Midbrain (tissue), 1 donor: ENCODE measurements around the gene PIK3R5.
"Not testable (repeated sequence)": the region's sequence is repeated elsewhere in the genome, so short reads cannot be mapped to it uniquely, and the experiment has no call there.

Source experiments
- DNase-seq: peaks from one replicate; lab custom pipeline; 2025; lab: John Stamatoyannopoulos, UW

PIK3R5 gene

DNA sequence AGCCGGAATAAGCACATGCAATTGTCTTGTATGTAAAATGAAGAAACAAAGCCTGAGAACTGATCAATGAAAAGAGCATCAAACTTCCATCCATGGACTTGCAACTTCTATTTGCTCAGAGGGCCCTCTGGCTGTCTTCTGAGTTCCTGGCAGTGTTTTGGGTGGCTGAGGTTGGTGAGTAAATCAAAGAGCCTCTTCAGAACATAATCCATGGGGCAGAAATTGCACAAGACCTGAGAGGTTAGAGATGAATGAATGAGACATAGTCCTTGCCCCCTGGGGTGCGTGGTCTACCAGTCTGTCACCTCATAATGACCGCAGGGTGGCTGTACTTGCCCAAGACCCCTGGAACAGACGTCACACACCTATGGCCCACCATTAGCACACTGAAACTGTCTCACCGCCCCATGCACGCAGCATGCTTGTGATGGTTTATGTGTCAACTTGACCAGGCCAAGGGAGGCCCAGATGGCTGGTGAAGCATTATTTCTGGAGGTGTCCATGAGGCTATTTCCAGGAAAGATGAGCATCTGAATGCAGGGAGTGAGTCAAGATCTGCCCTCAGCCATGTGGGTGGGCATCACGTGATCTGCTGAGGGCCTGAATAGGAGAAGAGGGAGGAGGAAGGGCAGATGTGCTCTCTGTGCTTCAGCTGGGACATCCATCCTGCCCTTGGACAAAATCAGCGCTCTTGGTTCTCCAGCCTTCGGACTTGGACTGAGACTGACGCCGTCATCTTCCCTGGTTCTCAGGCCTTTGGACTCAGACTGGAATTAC, 106.3 kb downstream of the PIK3R5 start:
- no peak for DNase-seq

DNA sequence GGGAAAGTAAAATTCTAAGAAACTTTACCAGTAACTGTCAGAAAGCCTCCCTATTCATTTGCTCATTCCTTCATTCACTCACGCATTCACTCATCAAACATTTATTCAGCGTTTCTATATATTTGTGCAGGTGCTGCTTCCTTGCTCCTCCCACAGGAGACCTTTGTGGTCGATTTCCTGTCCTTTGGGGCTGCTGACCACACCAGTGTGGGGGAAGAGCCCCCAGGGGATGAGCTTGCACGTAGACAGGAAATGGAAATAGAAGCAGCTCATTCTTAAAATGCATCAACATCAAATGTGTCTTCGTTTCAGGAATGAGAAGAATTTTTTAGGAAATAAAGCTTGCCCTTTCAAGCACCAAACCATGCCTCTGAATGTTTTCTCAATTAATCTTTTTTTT, 107.6 kb downstream of the PIK3R5 start:
- no peak for DNase-seq

- DNase-seq = no peak
These were observed 108.5 kb downstream of the PIK3R5 start for GRCh38 chr17:8856869-8857575.

GRCh38 chr17:8856205-8856603, 109.3 kb downstream of the PIK3R5 start:
- not testable (repeated sequence) for DNase-seq

DNA sequence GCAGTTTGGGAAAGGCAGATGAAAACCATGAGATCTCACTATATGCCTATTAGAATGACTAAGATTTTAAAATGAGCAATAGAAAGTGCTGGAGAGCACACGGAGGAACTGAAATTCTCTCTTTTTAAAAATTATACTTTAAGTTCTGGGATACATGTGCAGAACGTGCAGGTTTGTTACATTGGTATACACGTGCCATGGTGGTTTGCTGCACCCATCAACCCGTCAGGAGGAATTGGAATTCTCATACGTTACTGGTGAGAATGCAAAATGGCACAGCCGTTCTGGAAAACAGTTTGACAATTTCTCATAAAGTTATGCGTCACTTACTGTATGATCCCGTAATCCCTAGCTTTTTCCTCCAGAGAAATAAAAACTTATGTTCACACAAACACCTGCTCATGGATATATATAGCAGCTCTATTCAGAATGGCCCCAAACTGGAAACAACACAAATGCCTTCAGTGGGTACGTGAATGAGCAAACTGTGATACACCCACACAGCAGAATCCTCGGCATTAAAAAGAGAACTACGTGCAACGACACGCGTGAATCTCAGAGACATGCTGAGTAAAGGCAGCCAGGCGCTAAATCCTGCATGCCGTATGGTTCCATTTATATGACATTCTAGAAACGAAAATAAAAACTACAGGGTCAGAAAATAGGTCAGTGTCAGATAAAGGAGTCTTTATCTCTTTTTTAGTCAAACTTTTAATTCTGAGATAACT, 109.9 kb downstream of the PIK3R5 start:
- no peak for DNase-seq

DNA sequence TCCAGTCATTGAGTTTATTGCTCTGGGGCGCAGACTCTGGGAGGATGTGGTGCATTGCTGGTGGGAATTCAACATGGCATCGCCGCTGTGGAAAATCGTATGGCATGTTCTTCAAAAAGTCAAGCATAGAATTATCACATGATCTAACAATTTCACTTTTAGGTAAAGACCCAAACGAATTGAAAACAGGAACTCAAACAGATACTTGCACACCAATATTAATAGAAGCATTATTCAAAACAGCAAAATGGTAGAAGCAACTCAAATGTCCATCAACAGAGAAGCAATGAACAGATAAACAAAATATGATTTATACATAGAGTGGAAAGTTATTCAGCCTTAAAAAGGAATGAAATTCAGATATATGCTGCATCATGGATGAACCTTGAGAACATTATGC, 113.9 kb downstream of the PIK3R5 start:
- no peak for DNase-seq

- DNase-seq = no peak
These were observed 116.0 kb downstream of the PIK3R5 start for GRCh38 chr17:8849311-8850041.

GRCh38 chr17:8847891-8848290, 117.6 kb downstream of the PIK3R5 start:
- no peak for DNase-seq

DNA sequence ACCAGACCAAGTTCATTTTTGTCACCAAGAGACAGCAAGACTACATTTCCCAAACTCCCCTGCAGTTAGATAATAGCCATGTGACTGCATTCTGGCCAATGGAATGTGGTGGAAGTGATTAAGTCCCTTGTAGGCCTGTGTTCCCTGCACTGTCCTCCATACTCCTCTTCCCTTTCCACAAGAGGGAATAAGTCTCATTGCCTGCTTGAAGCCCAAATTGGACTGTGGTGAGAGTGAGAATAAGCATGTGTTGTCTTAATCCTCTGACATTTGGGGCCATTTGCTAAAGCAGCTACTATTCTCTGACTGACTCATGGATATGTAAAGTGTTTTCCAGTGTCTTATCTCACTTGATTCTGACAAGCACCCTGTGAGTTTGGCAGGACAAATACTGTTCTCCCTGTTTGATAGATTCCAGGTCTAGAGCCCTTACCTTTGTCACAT, 118.7 kb downstream of the PIK3R5 start:
- peak; percentile 20 for DNase-seq

DNA sequence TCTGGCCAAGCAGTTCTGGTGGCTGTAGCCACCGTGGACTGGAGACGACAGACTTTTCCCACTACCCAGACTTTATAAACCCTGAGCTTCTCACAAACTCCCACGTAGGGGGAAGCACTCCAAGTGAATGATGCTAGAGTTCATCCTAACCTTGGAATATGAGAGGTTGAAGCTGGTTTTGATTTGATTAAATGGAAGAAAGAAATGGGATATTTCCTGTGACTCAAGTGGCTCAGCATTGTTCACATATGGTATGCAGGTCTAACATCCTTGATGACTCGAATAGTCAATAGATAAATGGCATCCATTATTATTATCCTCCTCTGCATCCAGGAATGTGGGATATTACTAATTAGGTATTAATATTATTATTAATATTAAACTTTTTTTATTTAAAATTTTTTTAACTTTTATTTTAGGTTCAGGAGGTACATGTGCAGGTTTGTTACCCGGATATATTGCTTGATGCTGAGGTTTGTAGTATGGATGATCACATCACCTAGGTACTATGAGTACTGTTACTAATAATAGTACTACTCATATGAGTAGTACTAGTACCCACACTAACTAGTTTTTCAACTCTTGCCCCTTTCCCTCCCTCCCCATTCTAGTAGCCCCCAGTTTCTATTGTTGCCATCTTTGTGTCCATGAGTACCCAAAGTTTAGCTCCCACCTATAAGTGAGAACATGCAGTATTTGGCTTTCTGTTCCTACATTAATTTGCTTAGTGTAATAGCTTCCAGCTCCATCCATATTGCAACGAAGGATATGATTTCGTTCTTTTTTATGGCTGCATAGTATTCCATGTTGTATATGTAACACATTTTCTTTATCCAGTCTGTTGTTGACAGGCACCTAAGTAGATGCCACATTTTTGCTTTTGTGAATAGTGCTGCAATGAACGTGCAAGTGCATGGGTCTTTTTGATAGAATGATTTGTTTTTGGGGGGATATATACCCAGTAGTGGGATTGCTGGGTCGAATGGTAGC, 121.0 kb downstream of the PIK3R5 start:
- no peak for DNase-seq

GRCh38 chr17:8843344-8843743, 122.2 kb downstream of the PIK3R5 start:
- no peak for DNase-seq

- no peak for DNase-seq
These were observed 123.7 kb downstream of the PIK3R5 start for GRCh38 chr17:8841844-8842243.

GRCh38 chr17:8839410-8839935, 126.0 kb downstream of the PIK3R5 start:
- no peak for DNase-seq

DNA sequence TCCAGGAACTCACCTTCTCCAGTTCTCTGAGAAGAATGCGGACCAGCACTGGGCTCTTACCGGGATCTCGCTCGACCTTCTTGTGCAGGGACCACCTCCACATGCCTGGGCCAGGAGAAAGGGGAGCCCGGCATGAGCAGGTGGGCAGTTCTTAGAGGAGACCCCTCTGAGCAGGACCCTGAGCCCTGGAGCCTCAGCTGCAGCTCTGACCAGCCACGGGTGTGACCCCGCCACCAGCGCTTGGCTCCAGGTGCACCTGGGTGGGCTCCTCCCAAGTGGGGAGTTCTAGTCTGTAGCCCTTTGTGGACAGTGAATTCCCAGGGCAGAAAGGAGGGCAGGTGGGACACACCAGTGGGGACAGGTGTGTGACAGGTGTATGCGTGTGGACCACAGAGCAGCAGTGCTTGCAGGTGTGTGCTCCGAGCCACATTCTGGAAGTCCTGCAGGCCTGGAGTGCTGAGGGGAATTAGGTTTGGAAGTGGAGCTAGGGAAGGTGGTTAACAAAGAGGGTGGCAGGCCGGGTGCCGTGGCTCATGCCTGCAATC, 126.9 kb downstream of the PIK3R5 start:
- DNase-seq = no peak

DNA sequence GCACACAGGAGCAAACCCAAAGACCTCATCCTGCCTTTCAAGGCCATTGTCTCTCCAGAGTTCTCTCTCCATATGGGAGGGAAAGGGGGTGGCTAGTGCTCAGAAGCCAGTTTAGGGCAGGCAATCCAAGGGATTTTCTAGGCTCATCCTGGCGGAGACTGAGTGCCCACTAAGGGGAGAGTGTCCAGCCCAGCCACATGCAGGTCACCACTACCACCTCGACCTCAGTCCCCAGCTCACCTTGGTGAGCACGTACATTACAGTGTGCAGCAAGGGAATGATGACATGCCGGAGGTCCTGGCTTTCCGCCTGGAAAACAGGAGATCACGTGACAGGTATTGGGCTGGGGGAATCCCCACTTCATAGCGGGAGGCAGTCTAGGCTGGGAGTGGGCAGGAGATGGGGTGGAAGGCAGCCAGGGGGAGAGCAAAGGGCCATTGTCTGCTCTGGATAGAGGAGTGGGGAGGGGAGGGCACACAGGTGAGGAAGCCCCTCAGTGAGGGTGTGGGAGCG, 127.9 kb downstream of the PIK3R5 start:
- DNase-seq = no peak

DNA sequence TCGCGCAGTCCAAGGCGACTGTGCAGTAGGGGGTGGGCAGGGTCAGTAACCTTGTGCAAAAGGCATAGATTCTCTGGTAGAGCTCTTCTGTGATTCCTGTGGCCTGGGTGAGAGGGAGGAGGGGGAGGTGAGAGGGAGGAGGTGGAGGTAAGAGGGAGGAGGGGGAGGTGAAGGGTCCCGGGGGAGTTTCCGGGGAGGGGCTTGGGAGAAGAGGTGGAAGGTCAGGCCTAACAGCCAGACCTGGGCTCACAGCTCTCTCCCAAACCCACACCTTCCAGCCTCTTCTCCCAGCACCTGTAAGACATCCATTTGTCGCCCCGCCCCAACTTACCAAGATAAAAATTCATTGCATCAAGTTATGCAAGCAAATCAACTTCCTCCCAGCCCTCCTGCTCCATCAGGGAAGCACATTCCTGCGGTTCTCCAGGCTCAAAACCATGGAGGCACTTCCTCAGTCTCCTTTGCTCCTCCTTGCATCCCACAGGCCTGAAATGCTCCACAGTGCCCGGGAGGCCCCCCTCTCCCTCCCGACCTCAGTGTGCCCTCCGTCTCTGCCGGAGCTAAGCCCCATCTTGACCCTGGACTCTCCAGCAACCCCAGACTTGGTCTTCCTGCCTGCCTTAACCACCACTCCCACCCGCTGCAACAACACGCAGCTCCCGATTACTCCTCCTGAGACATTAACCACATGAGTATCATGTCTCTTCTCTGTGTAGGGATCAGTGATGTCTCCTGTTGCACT, 128.5 kb downstream of the PIK3R5 start:
- DNase-seq = no peak

- DNase-seq = no peak
These were observed 129.7 kb downstream of the PIK3R5 start for GRCh38 chr17:8835631-8836364.

DNA sequence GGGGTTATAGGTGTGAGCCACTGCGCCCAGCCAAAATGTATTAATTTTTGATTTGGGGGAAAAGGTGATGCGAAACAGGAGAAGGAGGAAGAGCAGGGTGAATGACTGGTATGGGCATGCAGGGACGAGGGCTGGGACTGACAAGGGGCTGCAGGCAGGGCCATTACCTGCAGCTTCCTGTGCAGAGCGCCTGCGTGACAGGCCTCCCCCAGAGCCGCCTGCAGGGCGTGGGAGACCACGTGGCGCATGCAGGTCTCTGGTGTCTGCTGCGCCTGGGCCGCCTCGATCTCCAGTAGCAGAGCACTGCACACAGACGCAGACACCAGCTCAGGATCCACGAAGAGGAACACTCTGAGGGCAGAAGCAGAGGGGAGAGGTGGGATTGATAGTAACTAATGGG, 130.4 kb downstream of the PIK3R5 start:
- DNase-seq = no peak
